ENCODE measurements around the gene ZNF57.

Gene ZNF57

DNA sequence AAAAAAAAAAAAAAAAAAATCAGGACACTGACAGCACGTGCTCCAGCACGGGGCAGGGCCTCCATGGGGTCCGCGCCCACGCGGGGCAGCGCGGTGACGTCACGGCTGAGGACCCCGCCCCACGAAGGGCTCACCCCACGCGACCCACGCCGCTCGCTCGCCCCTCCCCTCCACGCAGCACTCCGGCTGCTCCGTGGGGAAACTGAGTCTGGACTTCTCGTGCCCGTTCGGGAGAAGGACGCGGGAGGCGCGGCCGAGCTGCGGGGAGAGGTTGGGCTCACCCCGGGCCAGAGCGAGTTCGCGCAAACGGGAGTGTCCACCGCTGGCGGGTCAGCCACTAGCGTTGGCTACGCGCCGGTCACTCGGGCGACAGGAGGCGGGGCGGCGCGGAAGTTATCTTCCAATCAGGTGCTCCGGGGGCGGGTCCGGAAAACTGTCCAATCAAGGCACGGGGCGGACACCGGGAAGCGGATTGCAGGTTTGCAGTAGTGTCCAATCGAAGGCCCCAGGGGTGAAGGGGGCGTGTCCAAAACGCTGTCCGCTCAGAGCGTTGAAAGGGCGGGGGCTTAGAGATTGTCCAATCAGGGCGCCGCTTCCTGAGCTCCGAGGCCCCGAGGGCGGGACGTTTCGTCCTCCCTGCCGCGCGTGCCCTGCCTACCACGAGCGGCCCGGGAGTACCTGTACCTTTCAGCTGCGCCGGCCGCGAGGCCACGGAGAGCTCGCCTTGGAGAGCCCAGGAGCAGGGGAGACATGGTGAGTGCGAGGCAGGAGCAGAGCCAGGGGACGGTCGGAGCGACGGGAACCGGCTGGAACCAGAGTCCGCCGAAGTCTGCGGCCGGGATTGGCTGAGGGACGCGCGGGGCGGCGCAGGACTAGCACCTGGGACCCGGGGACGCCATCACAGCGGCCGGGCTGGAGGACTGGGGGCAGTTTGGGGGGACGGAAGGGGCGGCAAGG is at the start of gene ZNF57 (continued):
- TF ChIP-seq, protein P1, sequence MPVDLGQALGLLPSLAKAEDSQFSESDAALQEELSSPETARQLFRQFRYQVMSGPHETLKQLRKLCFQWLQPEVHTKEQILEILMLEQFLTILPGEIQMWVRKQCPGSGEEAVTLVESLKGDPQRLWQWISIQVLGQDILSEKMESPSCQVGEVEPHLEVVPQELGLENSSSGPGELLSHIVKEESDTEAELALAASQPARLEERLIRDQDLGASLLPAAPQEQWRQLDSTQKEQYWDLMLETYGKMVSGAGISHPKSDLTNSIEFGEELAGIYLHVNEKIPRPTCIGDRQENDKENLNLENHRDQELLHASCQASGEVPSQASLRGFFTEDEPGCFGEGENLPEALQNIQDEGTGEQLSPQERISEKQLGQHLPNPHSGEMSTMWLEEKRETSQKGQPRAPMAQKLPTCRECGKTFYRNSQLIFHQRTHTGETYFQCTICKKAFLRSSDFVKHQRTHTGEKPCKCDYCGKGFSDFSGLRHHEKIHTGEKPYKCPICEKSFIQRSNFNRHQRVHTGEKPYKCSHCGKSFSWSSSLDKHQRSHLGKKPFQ (tag by site-specific recombination; IDR thresholded peaks at IDR 0.05), result no peak
- no peak for TF ChIP-seq ZSCAN23 (tag by site-specific recombination; IDR thresholded peaks at IDR 0.05)
- no peak for TF ChIP-seq ZNF530 (tag by site-specific recombination; IDR thresholded peaks at IDR 0.05; ENCODE audit: low read depth)
- peak; percentile 83 for TF ChIP-seq ZBTB8A (tag by site-specific recombination; IDR thresholded peaks at IDR 0.05)
- TF ChIP-seq, protein P2, sequence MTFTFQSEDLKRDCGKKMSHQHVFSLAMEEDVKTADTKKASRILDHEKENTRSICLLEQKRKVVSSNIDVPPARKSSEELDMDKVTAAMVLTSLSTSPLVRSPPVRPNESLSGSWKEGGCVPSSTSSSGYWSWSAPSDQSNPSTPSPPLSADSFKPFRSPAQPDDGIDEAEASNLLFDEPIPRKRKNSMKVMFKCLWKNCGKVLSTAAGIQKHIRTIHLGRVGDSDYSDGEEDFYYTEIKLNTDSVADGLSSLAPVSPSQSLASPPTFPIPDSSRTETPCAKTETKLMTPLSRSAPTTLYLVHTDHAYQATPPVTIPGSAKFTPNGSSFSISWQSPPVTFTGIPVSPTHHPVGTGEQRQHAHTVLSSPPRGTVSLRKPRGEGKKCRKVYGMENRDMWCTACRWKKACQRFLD (tag by site-specific recombination; IDR thresholded peaks at IDR 0.05), result no peak
- peak; percentile 86 for TF ChIP-seq ZNF341 (tag by site-specific recombination; IDR thresholded peaks at IDR 0.05; ENCODE audit: low read depth)
- no peak for TF ChIP-seq GLI2 (tag by site-specific recombination; IDR thresholded peaks at IDR 0.05; ENCODE audit: borderline replicate concordance, low read depth)
- peak; percentile 90 for TF ChIP-seq ZNF785 (tag by site-specific recombination; IDR thresholded peaks at IDR 0.05)
- no peak for TF ChIP-seq ZNF747 (tag by site-specific recombination; IDR thresholded peaks at IDR 0.05)
- no peak for TF ChIP-seq ZNF426 (tag by site-specific recombination; IDR thresholded peaks at IDR 0.05)
- TF ChIP-seq, protein P3, sequence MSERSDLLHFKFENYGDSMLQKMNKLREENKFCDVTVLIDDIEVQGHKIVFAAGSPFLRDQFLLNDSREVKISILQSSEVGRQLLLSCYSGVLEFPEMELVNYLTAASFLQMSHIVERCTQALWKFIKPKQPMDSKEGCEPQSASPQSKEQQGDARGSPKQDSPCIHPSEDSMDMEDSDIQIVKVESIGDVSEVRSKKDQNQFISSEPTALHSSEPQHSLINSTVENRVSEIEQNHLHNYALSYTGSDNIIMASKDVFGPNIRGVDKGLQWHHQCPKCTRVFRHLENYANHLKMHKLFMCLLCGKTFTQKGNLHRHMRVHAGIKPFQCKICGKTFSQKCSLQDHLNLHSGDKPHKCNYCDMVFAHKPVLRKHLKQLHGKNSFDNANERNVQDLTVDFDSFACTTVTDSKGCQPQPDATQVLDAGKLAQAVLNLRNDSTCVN (tag by site-specific recombination; optimal IDR thresholded peaks at IDR 0.05), result peak; percentile 93
- TF ChIP-seq YY2 (tag by site-specific recombination; IDR thresholded peaks at IDR 0.05), result no peak
- TF ChIP-seq ZNF202 (tag by site-specific recombination; IDR thresholded peaks at IDR 0.05; ENCODE audit: borderline replicate concordance), result no peak
- TF ChIP-seq ZNF184 (tag by site-specific recombination; IDR thresholded peaks at IDR 0.05), result no peak
- TF ChIP-seq, protein P4, sequence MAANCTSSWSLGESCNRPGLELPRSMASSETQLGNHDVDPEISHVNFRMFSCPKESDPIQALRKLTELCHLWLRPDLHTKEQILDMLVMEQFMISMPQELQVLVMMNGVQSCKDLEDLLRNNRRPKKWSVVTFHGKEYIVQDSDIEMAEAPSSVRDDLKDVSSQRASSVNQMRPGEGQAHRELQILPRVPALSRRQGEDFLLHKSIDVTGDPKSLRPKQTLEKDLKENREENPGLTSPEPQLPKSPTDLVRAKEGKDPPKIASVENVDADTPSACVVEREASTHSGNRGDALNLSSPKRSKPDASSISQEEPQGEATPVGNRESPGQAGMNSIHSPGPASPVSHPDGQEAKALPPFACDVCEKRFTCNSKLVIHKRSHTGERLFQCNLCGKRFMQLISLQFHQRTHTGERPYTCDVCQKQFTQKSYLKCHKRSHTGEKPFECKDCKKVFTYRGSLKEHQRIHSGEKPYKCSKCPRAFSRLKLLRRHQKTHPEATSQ (tag by site-specific recombination; IDR thresholded peaks at IDR 0.05), result no peak
- no peak for TF ChIP-seq ZNF521 (tag by site-specific recombination; IDR thresholded peaks at IDR 0.05)
- TF ChIP-seq ZNF391 (tag by site-specific recombination; IDR thresholded peaks at IDR 0.05; ENCODE audit: borderline replicate concordance, low read depth), result no peak
- TF ChIP-seq ZNF266 (tag by site-specific recombination; IDR thresholded peaks at IDR 0.05; ENCODE audit: low read depth), result no peak
- TF ChIP-seq ZNF2 (tag by site-specific recombination; IDR thresholded peaks at IDR 0.05), result 0 out of 2 replicates have a peak, but pooled peaks have one; percentile 23
- TF ChIP-seq, protein P5, sequence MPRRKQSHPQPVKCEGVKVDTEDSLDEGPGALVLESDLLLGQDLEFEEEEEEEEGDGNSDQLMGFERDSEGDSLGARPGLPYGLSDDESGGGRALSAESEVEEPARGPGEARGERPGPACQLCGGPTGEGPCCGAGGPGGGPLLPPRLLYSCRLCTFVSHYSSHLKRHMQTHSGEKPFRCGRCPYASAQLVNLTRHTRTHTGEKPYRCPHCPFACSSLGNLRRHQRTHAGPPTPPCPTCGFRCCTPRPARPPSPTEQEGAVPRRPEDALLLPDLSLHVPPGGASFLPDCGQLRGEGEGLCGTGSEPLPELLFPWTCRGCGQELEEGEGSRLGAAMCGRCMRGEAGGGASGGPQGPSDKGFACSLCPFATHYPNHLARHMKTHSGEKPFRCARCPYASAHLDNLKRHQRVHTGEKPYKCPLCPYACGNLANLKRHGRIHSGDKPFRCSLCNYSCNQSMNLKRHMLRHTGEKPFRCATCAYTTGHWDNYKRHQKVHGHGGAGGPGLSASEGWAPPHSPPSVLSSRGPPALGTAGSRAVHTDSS (tag by site-specific recombination; IDR thresholded peaks at IDR 0.05), result no peak
- TF ChIP-seq ZNF132 (tag by site-specific recombination; IDR thresholded peaks at IDR 0.05; ENCODE audit: borderline replicate concordance), result no peak
- no peak for TF ChIP-seq GFI1B (tag by site-specific recombination; IDR thresholded peaks at IDR 0.05)
- TF ChIP-seq, protein P6, sequence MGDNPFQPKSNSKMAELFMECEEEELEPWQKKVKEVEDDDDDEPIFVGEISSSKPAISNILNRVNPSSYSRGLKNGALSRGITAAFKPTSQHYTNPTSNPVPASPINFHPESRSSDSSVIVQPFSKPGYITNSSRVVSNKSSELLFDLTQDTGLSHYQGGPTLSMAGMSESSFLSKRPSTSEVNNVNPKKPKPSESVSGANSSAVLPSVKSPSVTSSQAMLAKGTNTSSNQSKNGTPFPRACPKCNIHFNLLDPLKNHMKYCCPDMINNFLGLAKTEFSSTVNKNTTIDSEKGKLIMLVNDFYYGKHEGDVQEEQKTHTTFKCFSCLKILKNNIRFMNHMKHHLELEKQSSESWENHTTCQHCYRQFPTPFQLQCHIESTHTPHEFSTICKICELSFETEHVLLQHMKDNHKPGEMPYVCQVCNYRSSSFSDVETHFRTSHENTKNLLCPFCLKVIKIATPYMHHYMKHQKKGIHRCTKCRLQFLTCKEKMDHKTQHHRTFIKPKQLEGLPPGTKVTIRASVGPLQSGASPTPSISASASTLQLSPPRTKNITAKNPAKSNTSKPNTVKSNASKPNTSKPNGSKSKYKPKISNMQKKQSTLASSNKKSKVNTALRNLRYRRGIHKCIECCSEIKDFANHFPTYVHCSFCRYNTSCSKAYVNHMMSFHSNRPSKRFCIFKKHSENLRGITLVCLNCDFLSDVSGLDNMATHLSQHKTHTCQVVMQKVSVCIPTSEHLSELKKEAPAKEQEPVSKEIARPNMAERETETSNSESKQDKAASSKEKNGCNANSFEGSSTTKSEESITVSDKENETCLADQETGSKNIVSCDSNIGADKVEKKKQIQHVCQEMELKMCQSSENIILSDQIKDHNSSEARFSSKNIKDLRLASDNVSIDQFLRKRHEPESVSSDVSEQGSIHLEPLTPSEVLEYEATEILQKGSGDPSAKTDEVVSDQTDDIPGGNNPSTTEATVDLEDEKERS (tag by site-specific recombination; IDR thresholded peaks at IDR 0.05), result no peak
- TF ChIP-seq ZNF555 (tag by site-specific recombination; conservative IDR thresholded peaks at IDR 0.05), result no peak
- no peak for TF ChIP-seq ZNF654 (tag by site-specific recombination; IDR thresholded peaks at IDR 0.05; ENCODE audit: low read depth)
- TF ChIP-seq ZNF561 (tag by site-specific recombination; IDR thresholded peaks at IDR 0.05; ENCODE audit: borderline replicate concordance), result no peak
- peak; percentile 71; the same call in 1 of the 2 replicates for TF ChIP-seq KLF16 (tag by site-specific recombination; IDR thresholded peaks at IDR 0.05)
- peak; percentile 86; the same call in 1 of the 2 replicates for TF ChIP-seq KLF9 (tag by site-specific recombination; IDR thresholded peaks at IDR 0.05; ENCODE audit: low read depth)
- no peak for TF ChIP-seq SALL2 (tag by site-specific recombination; IDR thresholded peaks at IDR 0.05; ENCODE audit: borderline replicate concordance)
